Measurements from ENCODE around the gene MYH15.

The MYH15 gene

DNA sequence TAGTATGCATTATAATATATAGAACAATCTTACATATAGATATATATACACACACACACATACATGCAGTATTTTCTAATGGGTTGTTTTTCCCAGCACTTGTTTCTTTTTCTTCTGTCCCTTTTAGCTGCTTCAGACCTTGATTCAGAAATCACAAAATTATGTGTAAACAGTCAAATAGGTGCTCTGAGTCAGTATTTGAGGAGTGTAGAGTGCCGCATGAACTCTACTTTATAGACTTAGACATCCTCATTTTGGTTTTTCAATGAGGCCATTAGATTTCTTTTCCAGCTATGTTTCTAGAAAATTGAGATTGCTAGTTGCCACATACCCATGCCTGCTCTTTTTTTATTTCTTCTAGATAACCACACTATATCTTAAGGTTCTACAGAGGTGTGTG, 155.8 kb downstream of the MYH15 start:
- in situ Hi-C loops (cut with MboI; ENCODE audit: low sequenced_read_pairs, unreplicated experiment) = no loop called here
- DNase-seq (ENCODE audit: low spot score) = no peak
- TF ChIP-seq, protein P1, sequence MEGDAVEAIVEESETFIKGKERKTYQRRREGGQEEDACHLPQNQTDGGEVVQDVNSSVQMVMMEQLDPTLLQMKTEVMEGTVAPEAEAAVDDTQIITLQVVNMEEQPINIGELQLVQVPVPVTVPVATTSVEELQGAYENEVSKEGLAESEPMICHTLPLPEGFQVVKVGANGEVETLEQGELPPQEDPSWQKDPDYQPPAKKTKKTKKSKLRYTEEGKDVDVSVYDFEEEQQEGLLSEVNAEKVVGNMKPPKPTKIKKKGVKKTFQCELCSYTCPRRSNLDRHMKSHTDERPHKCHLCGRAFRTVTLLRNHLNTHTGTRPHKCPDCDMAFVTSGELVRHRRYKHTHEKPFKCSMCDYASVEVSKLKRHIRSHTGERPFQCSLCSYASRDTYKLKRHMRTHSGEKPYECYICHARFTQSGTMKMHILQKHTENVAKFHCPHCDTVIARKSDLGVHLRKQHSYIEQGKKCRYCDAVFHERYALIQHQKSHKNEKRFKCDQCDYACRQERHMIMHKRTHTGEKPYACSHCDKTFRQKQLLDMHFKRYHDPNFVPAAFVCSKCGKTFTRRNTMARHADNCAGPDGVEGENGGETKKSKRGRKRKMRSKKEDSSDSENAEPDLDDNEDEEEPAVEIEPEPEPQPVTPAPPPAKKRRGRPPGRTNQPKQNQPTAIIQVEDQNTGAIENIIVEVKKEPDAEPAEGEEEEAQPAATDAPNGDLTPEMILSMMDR (IDR thresholded peaks at IDR 0.05; ENCODE audit: borderline replicate concordance, control extremely low read depth, extremely low read depth, insufficient read depth, missing control alignments) = no peak

DNA sequence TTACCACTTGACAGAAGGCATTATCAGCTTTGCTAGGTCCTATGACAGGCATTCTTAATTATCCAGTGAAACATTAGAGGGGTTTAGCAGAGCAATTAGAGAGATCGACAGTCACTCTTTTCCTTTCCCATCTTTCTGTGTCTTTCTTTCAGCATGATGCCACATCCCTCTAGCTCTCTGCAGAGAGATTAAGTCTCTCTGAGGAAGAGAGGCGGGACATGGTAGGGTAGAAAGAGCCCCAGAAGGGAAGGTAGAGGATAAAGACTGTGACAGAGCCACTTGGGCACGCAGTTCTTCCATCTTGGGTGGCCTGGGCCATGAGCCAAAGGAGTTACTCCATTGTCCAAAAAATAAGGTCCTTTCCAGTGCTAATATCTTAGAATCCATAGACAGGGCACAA, 158.2 kb downstream of the MYH15 start:
- TF ChIP-seq, protein P1 (IDR thresholded peaks at IDR 0.05; ENCODE audit: borderline replicate concordance, control extremely low read depth, extremely low read depth, insufficient read depth, missing control alignments) = no peak
- in situ Hi-C loops (cut with MboI; ENCODE audit: low sequenced_read_pairs, unreplicated experiment) = no loop called here
- no peak for DNase-seq (ENCODE audit: low spot score)

DNA sequence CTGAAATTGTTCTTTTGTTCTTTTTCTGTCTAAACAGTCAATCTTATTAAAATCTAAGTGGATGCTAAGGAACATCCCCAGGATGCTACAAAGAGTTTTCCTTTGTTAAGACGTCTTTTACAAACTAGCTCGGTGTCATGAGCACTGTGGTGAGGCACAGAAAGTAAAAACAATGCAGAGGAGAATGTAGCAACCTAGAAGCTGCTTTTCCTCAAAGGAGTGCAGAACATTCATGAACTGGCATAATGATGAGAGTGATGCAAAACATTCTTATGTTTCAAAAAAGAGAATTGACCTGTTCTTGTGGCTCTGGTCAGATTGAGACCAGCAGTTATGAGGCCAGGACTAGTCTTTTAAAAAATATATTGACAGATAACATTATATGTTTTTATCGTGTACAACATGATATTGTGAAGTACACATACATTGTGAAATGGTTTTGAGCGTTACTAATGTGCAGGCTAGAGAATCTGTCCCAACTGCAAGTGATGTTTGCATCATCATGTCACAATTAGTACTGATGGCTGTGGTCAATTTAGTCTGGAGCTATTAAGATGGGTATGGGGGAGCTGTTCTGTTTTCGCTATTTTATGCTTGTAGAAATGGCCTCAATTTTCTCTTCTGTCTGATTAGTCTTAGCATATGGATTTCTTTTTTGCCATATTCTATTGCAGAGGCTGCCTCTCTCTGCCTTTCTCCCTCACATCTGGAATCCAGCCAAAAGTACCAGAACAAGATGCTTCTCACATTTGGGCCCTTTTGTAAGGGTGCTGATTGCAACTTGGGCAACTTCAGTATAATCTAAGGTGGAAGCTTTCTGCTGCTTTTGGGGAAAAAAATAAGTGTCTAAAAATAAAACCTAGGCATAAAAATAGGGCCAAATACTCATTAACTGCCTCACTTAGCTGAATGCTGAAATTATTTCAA, 163.8 kb downstream of the MYH15 start:
- TF ChIP-seq, protein P1 (IDR thresholded peaks at IDR 0.05; ENCODE audit: borderline replicate concordance, control extremely low read depth, extremely low read depth, insufficient read depth, missing control alignments) = no peak
- in situ Hi-C loops (cut with MboI; ENCODE audit: low sequenced_read_pairs, unreplicated experiment) = no loop called here
- DNase-seq (ENCODE audit: low spot score) = no peak

- TF ChIP-seq, protein P1 (IDR thresholded peaks at IDR 0.05; ENCODE audit: borderline replicate concordance, control extremely low read depth, extremely low read depth, insufficient read depth, missing control alignments) = no peak
- DNase-seq (ENCODE audit: low spot score) = no peak
- in situ Hi-C loops (cut with MboI; ENCODE audit: low sequenced_read_pairs, unreplicated experiment) = no loop called here
Observed at GRCh38 chr3:108345492-108346205, 164.7 kb downstream of the MYH15 start.

DNA sequence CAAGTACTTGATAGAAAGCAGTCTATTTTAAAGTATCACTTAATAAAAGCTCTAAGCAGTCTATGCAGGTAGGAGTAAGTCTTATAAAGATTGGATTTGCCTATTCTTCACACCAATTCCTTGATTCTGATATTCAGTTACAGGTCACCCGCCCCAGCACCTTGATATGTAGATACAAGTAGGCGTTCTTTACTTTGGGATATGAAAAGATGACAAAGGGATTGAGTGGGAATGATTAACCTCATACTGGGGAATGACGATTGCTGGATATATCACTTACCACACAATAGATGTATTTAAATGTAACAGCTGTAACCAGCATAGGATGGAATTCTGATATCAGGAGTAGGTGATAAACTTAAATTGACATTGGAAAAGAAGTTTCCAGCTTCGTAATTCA, 166.9 kb downstream of the MYH15 start:
- TF ChIP-seq, protein P1 (IDR thresholded peaks at IDR 0.05; ENCODE audit: borderline replicate concordance, control extremely low read depth, extremely low read depth, insufficient read depth, missing control alignments) = no peak
- in situ Hi-C loops (cut with MboI; ENCODE audit: low sequenced_read_pairs, unreplicated experiment) = no loop called here
- no peak for DNase-seq (ENCODE audit: low spot score)

DNA sequence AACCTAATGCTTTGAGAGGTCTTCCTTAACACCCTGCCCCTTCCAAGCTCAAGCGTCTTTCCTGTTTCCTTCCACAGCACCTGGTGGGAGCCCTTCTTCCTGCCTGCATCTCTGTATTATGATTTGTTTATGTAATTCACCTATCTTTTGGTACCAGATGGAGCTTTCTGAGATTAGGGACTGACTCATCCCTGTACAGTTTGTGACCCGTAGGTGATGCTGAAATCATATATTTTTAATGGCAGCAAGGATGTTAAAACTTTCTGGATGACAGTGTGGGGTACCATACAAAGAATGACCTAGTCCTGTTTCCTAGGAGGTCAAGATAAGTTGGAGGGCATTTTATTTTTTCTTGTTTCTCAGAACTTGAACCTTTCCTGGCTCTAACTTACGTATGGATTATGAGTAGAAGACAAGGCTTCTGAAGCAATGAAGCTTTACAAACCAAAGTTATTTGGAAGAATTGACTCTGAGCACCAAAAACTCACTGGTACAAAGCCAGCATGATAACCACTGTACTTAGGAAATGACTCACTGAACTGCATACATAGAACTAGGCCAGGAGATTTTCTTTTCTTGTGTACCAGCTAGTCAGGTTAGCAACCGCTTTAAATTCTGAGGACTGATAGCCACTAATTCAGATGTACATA, 167.4 kb downstream of the MYH15 start:
- no peak for DNase-seq (ENCODE audit: low spot score)

More for the DNA sequence above, 167.4 kb downstream of the MYH15 start:
- TF ChIP-seq, protein P1 (IDR thresholded peaks at IDR 0.05; ENCODE audit: borderline replicate concordance, control extremely low read depth, extremely low read depth, insufficient read depth, missing control alignments) = no peak
- in situ Hi-C loops (cut with MboI; ENCODE audit: low sequenced_read_pairs, unreplicated experiment) = no loop called here

All from GM13976 (cell line).